ENCODE results near the gene TANC2. TPM values are rescaled to one million over a fixed set of nuclear protein-coding genes. Genes with fewer than 3 reads are reported as not detected.

Gene TANC2
- total and polyA plus RNA-seq, 2 of the 8 experiments (the other 6 are each of a cell fraction or from before 2014, with no cell fraction given) = 5.7 to 21.9 TPM

DNA sequence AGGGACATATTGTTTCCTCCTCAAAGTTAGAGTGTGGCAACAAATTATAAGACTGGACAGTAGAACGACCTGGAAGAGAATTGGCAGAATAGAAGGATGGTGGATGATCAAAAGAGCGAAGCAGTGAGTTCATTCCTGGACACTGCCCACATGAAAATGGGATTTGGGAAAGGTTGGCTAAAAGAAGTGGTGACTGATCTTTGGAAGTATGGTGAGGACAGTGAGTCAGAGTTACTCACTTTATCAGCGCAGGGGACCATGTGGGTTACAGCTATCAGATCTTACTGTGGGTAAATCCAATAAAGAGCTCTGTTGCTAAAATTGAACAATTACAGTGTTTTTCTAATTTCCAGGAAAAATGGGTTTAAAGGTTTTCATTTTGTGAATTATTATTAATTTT lies 2.7 kb upstream of the TANC2 start (continued):
- no peak for TF ChIP-seq CHD7 (IDR thresholded peaks at IDR 0.05; ENCODE audit: insufficient replicate concordance, low read length)
- TF ChIP-seq GABPA (IDR thresholded peaks at IDR 0.05; ENCODE audit: borderline replicate concordance, insufficient read depth, low read length) = no peak

Measured in H1 (cell line).